Measurements from ENCODE around the gene FOXO3.

The FOXO3 gene

DNA sequence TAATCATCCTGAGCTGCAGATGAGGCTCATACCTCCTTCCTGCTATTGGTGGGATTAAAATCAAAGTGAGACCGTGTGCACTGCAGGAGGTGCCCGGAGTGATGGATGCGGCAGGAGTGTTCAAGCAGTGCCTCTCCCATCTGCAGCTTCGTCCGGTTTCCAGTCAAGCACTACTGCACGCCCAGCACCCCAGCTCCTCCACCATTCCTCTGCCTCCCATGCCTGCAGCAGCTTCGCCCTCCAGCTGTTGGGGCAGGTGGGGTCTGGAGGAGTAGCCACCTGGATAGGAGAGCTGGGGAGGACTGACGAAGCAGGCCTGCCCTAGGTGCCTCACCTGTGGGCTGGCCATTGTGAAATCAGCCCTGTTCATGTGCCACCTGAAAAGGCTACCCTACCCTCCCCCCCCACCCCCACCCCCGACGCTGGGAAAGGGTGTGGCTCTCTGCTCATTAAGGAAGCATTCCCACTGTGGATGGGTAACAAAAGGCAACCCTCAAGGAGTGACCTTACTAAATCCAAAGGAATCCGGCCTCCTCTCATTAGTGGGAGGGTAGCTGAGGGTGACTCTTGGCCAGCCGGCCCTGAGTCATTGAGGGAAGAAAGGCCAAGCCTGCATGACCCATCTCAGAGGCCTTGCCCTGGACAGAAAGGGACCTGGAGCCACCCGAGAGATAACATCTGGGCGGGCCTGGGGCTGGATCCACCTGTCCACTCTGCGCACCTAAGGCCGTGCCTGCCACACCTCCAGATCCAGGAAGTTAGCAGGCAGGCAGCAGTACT is 171.6 kb downstream of the FOXO3 start:
- H3K4me3 ChIP-seq (ENCODE audit: low read length) = no peak overlapping the region
- no peak overlapping the region for H3K9ac ChIP-seq (ENCODE audit: low read length)
- H3K27me3 ChIP-seq (ENCODE audit: control insufficient read depth, insufficient read depth, low read length) = no peaks in the 10 kb centered on the region
- no peak overlapping the region for H3K27ac ChIP-seq (ENCODE audit: low read depth, low read length)
- no peaks in the 10 kb centered on the region for H3K4me1 ChIP-seq (ENCODE audit: control insufficient read depth, insufficient read depth, low read length)
- no peaks in the 10 kb centered on the region for H3K36me3 ChIP-seq (ENCODE audit: control insufficient read depth, insufficient read depth, low read length)

DNA sequence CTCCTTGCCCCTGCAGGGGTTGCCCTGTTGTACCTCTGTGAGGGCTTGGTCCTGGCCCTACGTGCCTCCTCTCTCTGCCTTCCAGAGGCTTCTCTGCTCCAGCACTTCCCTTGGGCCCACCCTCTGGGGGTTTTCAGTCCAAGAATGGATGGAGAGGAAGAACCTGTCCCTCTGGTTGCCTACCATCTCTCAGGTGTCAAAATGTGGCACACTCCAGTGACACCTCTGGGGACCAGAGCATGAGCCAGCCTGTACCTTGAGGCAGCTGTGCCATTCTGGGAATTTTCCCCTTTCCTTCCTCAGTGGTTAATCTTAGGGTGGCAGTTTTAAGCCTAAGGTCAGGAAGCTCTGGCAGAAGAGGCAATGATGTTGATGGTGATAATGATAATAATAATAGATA is 172.3 kb downstream of the FOXO3 start:
- Histone ChIP-seq H3K9ac (ENCODE audit: low read length) (no peak overlapping the region), H3K4me1 (ENCODE audit: control insufficient read depth, insufficient read depth, low read length) (no peaks in the 10 kb centered on the region), H3K36me3 (ENCODE audit: control insufficient read depth, insufficient read depth, low read length) (no peaks in the 10 kb centered on the region), H3K27me3 (ENCODE audit: control insufficient read depth, insufficient read depth, low read length) (no peaks in the 10 kb centered on the region), H3K4me3 (ENCODE audit: low read length) (no peak overlapping the region), H3K27ac (ENCODE audit: low read depth, low read length) (no peak overlapping the region)

DNA sequence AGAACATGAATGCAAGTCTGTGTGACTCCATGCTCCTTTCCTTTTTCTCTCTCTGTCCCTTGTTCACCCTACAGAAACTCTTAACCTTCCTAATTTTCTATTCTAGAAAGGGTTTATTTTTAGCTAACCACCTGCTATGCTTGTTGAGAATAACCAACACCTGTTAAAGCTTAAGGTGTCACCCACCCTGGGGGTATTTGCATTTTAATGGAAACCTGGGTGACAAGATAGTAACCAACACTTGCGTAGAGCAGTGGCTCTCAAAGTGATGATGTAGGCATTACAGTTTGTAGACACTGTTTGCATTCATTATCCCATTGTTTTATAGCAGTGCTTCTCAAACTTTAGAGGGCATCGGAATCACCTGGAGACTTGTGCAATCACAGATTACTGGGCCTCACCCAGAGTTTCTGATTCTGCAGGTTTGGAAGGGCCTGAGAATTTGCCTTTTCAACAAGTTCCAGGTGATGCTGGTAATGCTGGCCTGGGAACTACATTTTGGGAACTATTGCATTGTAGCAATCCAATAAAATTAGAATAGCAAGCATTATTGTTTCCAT is 173.1 kb downstream of the FOXO3 start:
- Histone ChIP-seq H3K27ac (ENCODE audit: low read depth, low read length) (no peak overlapping the region), H3K36me3 (ENCODE audit: control insufficient read depth, insufficient read depth, low read length) (no peaks in the 10 kb centered on the region), H3K27me3 (ENCODE audit: control insufficient read depth, insufficient read depth, low read length) (no peaks in the 10 kb centered on the region), H3K9ac (ENCODE audit: low read length) (no peak overlapping the region), H3K4me3 (ENCODE audit: low read length) (no peak overlapping the region), H3K4me1 (ENCODE audit: control insufficient read depth, insufficient read depth, low read length) (no peaks in the 10 kb centered on the region)

Measured in rectal smooth muscle tissue (tissue), 1 donor.